H9 (cell line): ENCODE data around the gene PKNOX2. TPM values are rescaled to one million over a fixed set of nuclear protein-coding genes. Genes with fewer than 3 reads are reported as not detected.

Source experiments
- DNase-seq: peaks from one replicate; pipeline ENCODE4 v3.0.0-alpha.2; 2017
- H2AFZ ChIP-seq: one replicate; pipeline ENCODE4 v1.6.1; 2013; ENCODE audit warnings: mild to moderate bottlenecking, low read length, control low read depth, moderate library complexity
- H2AK5ac ChIP-seq: 2 replicates; pipeline ENCODE4 v1.6.1; 2013; ENCODE audit warnings: low read length, control low read depth, mixed read lengths; ENCODE audit not compliant: insufficient read length
- H2BK120ac ChIP-seq: one replicate; pipeline ENCODE4 v1.6.1; 2013; ENCODE audit warnings: low read depth, mild to moderate bottlenecking, low read length, control low read depth, inconsistent platforms; ENCODE audit not compliant: poor library complexity, severe bottlenecking
- H2BK12ac ChIP-seq: 2 replicates; pipeline ENCODE4 v1.6.1; 2013; ENCODE audit warnings: low read length, control low read depth, mixed read lengths, low read depth; ENCODE audit not compliant: insufficient read length
- H2BK15ac ChIP-seq: 2 replicates; pipeline ENCODE4 v1.6.1; 2013; ENCODE audit warnings: low read depth, low read length, control low read depth
- H2BK20ac ChIP-seq: one replicate; pipeline ENCODE4 v1.6.1; 2013; ENCODE audit warnings: low read depth, mild to moderate bottlenecking, low read length, control low read depth, inconsistent platforms; ENCODE audit not compliant: poor library complexity, severe bottlenecking
- H2BK5ac ChIP-seq: 2 replicates; pipeline ENCODE4 v1.6.1; 2013; ENCODE audit warnings: low read length, control low read depth, mixed read lengths; ENCODE audit not compliant: insufficient read length
- H3K14ac ChIP-seq: 2 replicates; pipeline ENCODE4 v1.6.1; 2013; ENCODE audit warnings: low read length, control low read depth; ENCODE audit not compliant: insufficient read depth
- H3K18ac ChIP-seq: 2 replicates; pipeline ENCODE4 v1.6.1; 2013; ENCODE audit warnings: low read depth, mild to moderate bottlenecking, mixed read lengths, low read length, control low read depth; ENCODE audit not compliant: insufficient read length
- H3K23ac ChIP-seq: 2 replicates; pipeline ENCODE4 v1.6.1; 2013; ENCODE audit warnings: low read length, control low read depth, mixed read lengths, low read depth; ENCODE audit not compliant: insufficient read length
- H3K23me2 ChIP-seq: 2 replicates; pipeline ENCODE4 v1.6.1; 2013; ENCODE audit warnings: low read depth, mild to moderate bottlenecking, mixed read lengths, low read length, control low read depth; ENCODE audit not compliant: insufficient read length, poor library complexity, severe bottlenecking
- H3K27ac ChIP-seq: 2 replicates; pipeline ENCODE4 v1.5.1; 2013; ENCODE audit warnings: low read length, control low read depth, mixed read lengths, low read depth; ENCODE audit not compliant: insufficient read length
- H3K27me3 ChIP-seq: 2 replicates; pipeline ENCODE4 v1.6.1; 2013; ENCODE audit warnings: low read length, control low read depth, inconsistent platforms; ENCODE audit not compliant: insufficient read depth
- H3K4ac ChIP-seq: 2 replicates; pipeline ENCODE4 v1.6.1; 2013; ENCODE audit warnings: low read depth, mild to moderate bottlenecking, control low read depth, inconsistent platforms, low read length, moderate library complexity
- H3K4me1 ChIP-seq: 2 replicates; pipeline ENCODE4 v1.6.1; 2013; ENCODE audit warnings: low read length, control low read depth, inconsistent platforms; ENCODE audit not compliant: insufficient read depth
- H3K4me2 ChIP-seq: 2 replicates; pipeline ENCODE4 v1.6.1; 2013; ENCODE audit warnings: low read length, control low read depth, mixed read lengths; ENCODE audit not compliant: insufficient read length, insufficient read depth
- H3K56ac ChIP-seq: 2 replicates; pipeline ENCODE4 v1.6.1; 2013; ENCODE audit warnings: low read depth, mild to moderate bottlenecking, mixed read lengths, low read length, control low read depth; ENCODE audit not compliant: insufficient read length
- H3K79me1 ChIP-seq: 2 replicates; pipeline ENCODE4 v1.6.1; 2013; ENCODE audit warnings: low read depth, mild to moderate bottlenecking, moderate library complexity, low read length, control low read depth, inconsistent platforms; ENCODE audit not compliant: insufficient read depth, poor library complexity, severe bottlenecking
- H3K79me2 ChIP-seq: 2 replicates; pipeline ENCODE4 v1.6.1; 2013; ENCODE audit warnings: low read length, control low read depth, inconsistent platforms; ENCODE audit not compliant: insufficient read depth
- H3K9ac ChIP-seq: 2 replicates; pipeline ENCODE4 v1.6.1; 2013; ENCODE audit warnings: low read length, control low read depth, mixed read lengths; ENCODE audit not compliant: insufficient read length; ENCODE audit errors: extremely low read depth
- H3K9me3 ChIP-seq: one replicate; pipeline ENCODE4 v1.6.1; 2013; ENCODE audit warnings: low read depth, low read length, inconsistent platforms; ENCODE audit not compliant: control insufficient read depth
- H3T11ph ChIP-seq: one replicate; pipeline ENCODE4 v1.6.1; 2013; ENCODE audit warnings: mild to moderate bottlenecking, low read length, control low read depth, inconsistent platforms
- H4K20me1 ChIP-seq: one replicate; pipeline ENCODE4 v1.6.1; 2013; ENCODE audit not compliant: control insufficient read depth, insufficient read length, insufficient read depth
- H4K5ac ChIP-seq: 2 replicates; pipeline ENCODE4 v1.6.1; 2013; ENCODE audit warnings: low read depth, mild to moderate bottlenecking, mixed read lengths, low read length, control low read depth; ENCODE audit not compliant: insufficient read length
- H4K8ac ChIP-seq: replicated peaks from 2 replicates; pipeline ENCODE4 v1.6.1; 2013; ENCODE audit warnings: low read length, control low read depth, mixed read lengths, low read depth; ENCODE audit not compliant: insufficient read length
- H4K91ac ChIP-seq: 2 replicates; pipeline ENCODE4 v1.6.1; 2013; ENCODE audit warnings: low read depth, mild to moderate bottlenecking, moderate library complexity, mixed read lengths, low read length, control low read depth; ENCODE audit not compliant: insufficient read length
- H3K27ac Mint-ChIP-seq, 3 experiments: 2 replicates in 2 of 3; 3 replicates in 1 of 3; pipeline ENCODE4 v1.8.0; 2020 to 2021; ENCODE audit warnings: mixed read lengths in 3 of 3, mild to moderate bottlenecking in 1 of 3, moderate library complexity in 1 of 3
- H3K27me3 Mint-ChIP-seq: 2 replicates; pipeline ENCODE4 v1.8.0; 2021; ENCODE audit warnings: low read depth, mild to moderate bottlenecking, moderate library complexity, mixed read lengths
- H3K36me3 Mint-ChIP-seq, 3 experiments: 2 replicates in 2 of 3; 3 replicates in 1 of 3; pipeline ENCODE4 v1.8.0; 2020 to 2021; ENCODE audit warnings: low read depth in 3 of 3, mixed read lengths in 3 of 3; ENCODE audit not compliant: insufficient read depth in 1 of 3
- H3K4me1 Mint-ChIP-seq, 2 experiments: 2 replicates each; pipeline ENCODE4 v1.8.0; 2020; ENCODE audit warnings: mixed read lengths in 2 of 2
- H3K4me3 Mint-ChIP-seq, 2 experiments: 2 replicates in 1 of 2; 3 replicates in 1 of 2; pipeline ENCODE4 v1.8.0; 2020 to 2021; ENCODE audit warnings: mild to moderate bottlenecking in 2 of 2, mixed read lengths in 2 of 2, moderate library complexity in 1 of 2
- H3K9me3 Mint-ChIP-seq, 2 experiments: 2 replicates in 1 of 2; 3 replicates in 1 of 2; pipeline ENCODE4 v1.8.0; 2020; ENCODE audit warnings: mild to moderate bottlenecking in 2 of 2, mixed read lengths in 2 of 2, moderate library complexity in 1 of 2
- CTCF ChIP-seq: fragments of 200-600 bp; sonication (generic); conservative IDR thresholded peaks from 3 replicates; pipeline ENCODE4 v1.8.0; 2021; ENCODE audit warnings: antibody characterized with exemption, mild to moderate bottlenecking
- whole genome bisulfite sequencing: extraction: QIAGEN DNeasy Blood & Tissue Kit; methylation state at CpG from one replicate; pipeline ENCODE4 v1.1.7; 2013; ENCODE audit warnings: missing lambda C conversion rate, low lambda C conversion rate, mixed read lengths; ENCODE audit not compliant: insufficient read length; ENCODE audit errors: extremely low coverage; 5-methylcytosine and 5-hydroxymethylcytosine counted together
- total RNA-seq: library from RNA; stranded (reverse); gene quantifications from 2 replicates; pipeline ENCODE4 v1.2.1, GENCODE V29; 2021

The PKNOX2 gene
- total RNA-seq, 1 experiment from 2014 or later: 1.3 TPM

DNA sequence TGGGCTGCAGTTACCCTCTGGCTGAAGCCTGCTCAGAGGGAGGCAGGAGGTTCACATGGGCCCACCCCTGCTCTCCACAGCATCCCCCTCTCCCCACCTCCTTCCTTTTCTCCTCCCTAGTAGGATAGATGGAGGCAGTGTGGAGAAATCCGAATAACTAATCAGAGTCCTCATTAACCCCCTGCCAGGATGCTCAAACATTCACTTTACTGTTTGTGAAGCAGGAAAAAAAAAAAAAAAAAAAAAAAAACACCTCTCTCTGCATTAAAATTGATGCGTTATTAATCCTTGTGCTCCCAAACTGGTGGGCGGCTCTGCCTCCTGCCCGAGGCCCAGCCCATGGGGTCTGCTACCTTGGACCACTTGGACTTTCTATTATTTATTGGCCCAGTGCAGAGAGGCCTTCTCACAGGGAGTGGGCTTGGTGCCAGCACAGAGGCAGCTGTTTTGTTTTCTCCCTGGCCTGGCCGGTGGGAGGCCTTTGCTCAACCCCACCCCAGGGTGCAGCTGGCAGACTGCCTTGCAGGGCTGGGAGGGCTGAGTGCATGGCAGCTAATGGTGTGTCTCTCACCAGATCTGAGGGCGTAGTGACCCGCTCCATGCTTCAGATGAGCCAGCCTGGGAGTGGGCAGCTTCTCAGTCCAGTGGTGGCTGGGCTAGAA lies 150.7 kb downstream of the PKNOX2 start:
- H3K23me2 ChIP-seq: no peaks in the 10 kb centered on the region
- no peak overlapping the region for H3K18ac ChIP-seq
- no peaks in the 10 kb centered on the region for H3K79me2 ChIP-seq
- peak overlapping the region; percentile 30; the same call in 1 of the 2 replicates for H3K14ac ChIP-seq
- peaks cover 6 to 9% of the 10 kb centered on the region in 2 experiments for H3K9me3 Mint-ChIP-seq
- H3K27me3 Mint-ChIP-seq: peaks cover 6% of the 10 kb centered on the region
- H4K20me1 ChIP-seq: no peaks in the 10 kb centered on the region
- no peaks in the 10 kb centered on the region for H3K9me3 ChIP-seq
- H3K56ac ChIP-seq: no peak overlapping the region
- H2BK15ac ChIP-seq: no peak overlapping the region
- no peak overlapping the region for H2BK12ac ChIP-seq
- H3K79me1 ChIP-seq: no peaks in the 10 kb centered on the region
- H4K5ac ChIP-seq: no peak overlapping the region
- peak overlapping the region in 1 of 2 experiments; percentile 23; a peak in 1 of 5 replicates for H3K4me3 Mint-ChIP-seq
- no peak overlapping the region for H2AK5ac ChIP-seq
- no peak overlapping the region for H3K4me2 ChIP-seq
- H2BK5ac ChIP-seq: no peak overlapping the region
- H3K9ac ChIP-seq: no peak overlapping the region
- H3T11ph ChIP-seq: no peak overlapping the region
- no peak overlapping the region for H4K8ac ChIP-seq
- H3K27ac ChIP-seq: no peak overlapping the region
- no CpG with 5 or more reads among the region's 7 CpGs for WGBS
- peaks cover 43 to 49% of the 10 kb centered on the region in 2 experiments for H3K4me1 Mint-ChIP-seq
- peaks cover 3% of the 10 kb centered on the region; the same call in 1 of the 2 replicates for H3K4me1 ChIP-seq
- no peaks in the 10 kb centered on the region; the same call in 1 of the 2 replicates for H3K27me3 ChIP-seq
- H2AFZ ChIP-seq: no peak overlapping the region
- H3K4ac ChIP-seq: no peak overlapping the region
- H3K23ac ChIP-seq: no peak overlapping the region
- no peak overlapping the region for H4K91ac ChIP-seq
- H3K27ac Mint-ChIP-seq: no peak overlapping the region
- DNase-seq: no peak
- TF ChIP-seq CTCF: no peak
- H2BK120ac ChIP-seq: no peak overlapping the region
- H3K36me3 Mint-ChIP-seq: peaks cover 0 to 16% (median 8%) of the 10 kb centered on the region in 3 experiments; a peak in 5 of 7 replicates
- no peak overlapping the region for H2BK20ac ChIP-seq
